A549 (cell line): ENCODE measurements around the gene ATM. TPM values are rescaled to one million over a fixed set of nuclear protein-coding genes. Genes with fewer than 3 reads are reported as not detected.

ENCODE experiments used
- ATAC-seq, 2 experiments: fragments of 200-7000 bp in 1 of 2; fragments of >200 bp in 1 of 2; cut with Nextera tagmentation in 1 of 2; cut with Tn5 transposase in 1 of 2; 3 replicates each; pipeline versions ENCODE4 v1.8.0 to v1.9.1; 2018 to 2020; ENCODE audit warnings: mild to moderate bottlenecking in 1 of 2, moderate library complexity in 1 of 2
- CTCF ChIA-PET: fragments of 300-600 bp; sonication (Branson Sonifier 250); formaldehyde crosslinking; extraction: SDS; loops from one replicate; lab custom pipeline; 2021; ENCODE audit warnings: antibody characterized with exemption, inconsistent platforms; lab: Yijun Ruan, JAX
- POLR2A ChIA-PET: fragments of 350-600 bp; formaldehyde crosslinking; extraction: SDS; loops from one replicate; lab custom pipeline; 2021; ENCODE audit warnings: antibody characterized with exemption, inconsistent platforms; lab: Yijun Ruan, JAX
- DNase-seq, 2 experiments: peaks; one replicate each; pipeline versions ENCODE4 v3.0.0 to v3.0.0-alpha.2; 2011 to 2016; ENCODE audit warnings: low read depth in 1 of 2, low spot score in 1 of 2
- FAIRE-seq: peaks from 2 replicates; lab custom pipeline; 2011; peaks lifted over from hg19 to GRCh38; lab: Jason Lieb, UNC
- H3K27ac ChIP-seq, 2 experiments: fragments of >200 bp; sonication (Bioruptor Twin); formaldehyde crosslinking; 3 replicates each; pipeline ENCODE4 v1.5.1; 2016 to 2017
- H3K4me1 ChIP-seq: fragments of >200 bp; sonication (Bioruptor Twin); formaldehyde crosslinking; 3 replicates; pipeline ENCODE4 v1.6.1; 2016
- H3K4me2 ChIP-seq: fragments of >200 bp; sonication (Bioruptor Twin); formaldehyde crosslinking; 3 replicates; pipeline ENCODE4 v1.6.1; 2016
- H3K4me3 ChIP-seq: fragments of >200 bp; sonication (Bioruptor Twin); formaldehyde crosslinking; 3 replicates; pipeline ENCODE4 v1.5.1; 2016
- H3K9me3 ChIP-seq: fragments of >200 bp; sonication (Bioruptor Twin); formaldehyde crosslinking; 3 replicates; pipeline ENCODE4 v1.6.1; 2016
- CBX2 ChIP-seq: fragments of 200-600 bp; sonication (generic); IDR thresholded peaks from 2 replicates; pipeline ENCODE4 v1.6.1; 2016; ENCODE audit warnings: low read depth, mild to moderate bottlenecking, borderline replicate concordance
- CBX8 ChIP-seq: fragments of 200-600 bp; sonication (generic); IDR thresholded peaks from 2 replicates; pipeline ENCODE4 v1.6.1; 2016
- ESRRA ChIP-seq: fragments of 150-350 bp; IDR thresholded peaks from 2 replicates; pipeline ENCODE4 v1.6.1; 2014; ENCODE audit warnings: mild to moderate bottlenecking, low read length, borderline replicate concordance
- FOSB ChIP-seq: fragments of 250-450 bp; sonication (Bioruptor Pico); IDR thresholded peaks from 2 replicates; pipeline ENCODE4 v1.5.0; 2020; ENCODE audit warnings: mild to moderate bottlenecking, moderate library complexity
- FOXS1 ChIP-seq: fragments of 250-450 bp; sonication (Bioruptor Pico); IDR thresholded peaks from 2 replicates; pipeline ENCODE4 v1.5.0; 2020; ENCODE audit warnings: mild to moderate bottlenecking, moderate library complexity
- HEYL ChIP-seq: fragments of 250-450 bp; sonication (Bioruptor Pico); IDR thresholded peaks from 2 replicates; pipeline ENCODE4 v1.8.0; 2021; ENCODE audit warnings: mild to moderate bottlenecking, moderate library complexity
- HOXB5 ChIP-seq: fragments of 250-450 bp; sonication (Bioruptor Pico); IDR thresholded peaks from 2 replicates; pipeline ENCODE4 v1.5.0; 2020; ENCODE audit warnings: mild to moderate bottlenecking, moderate library complexity
- JUN ChIP-seq, 2 experiments: fragments of >200 bp; sonication (Bioruptor Twin); formaldehyde crosslinking; IDR thresholded peaks; 2 replicates in 1 of 2; 3 replicates in 1 of 2; pipeline ENCODE4 v1.6.1; 2016 to 2017
- MYC ChIP-seq: IDR thresholded peaks from 2 replicates; pipeline ENCODE4 v1.6.1; 2012; ENCODE audit warnings: mild to moderate bottlenecking, inconsistent platforms, low read length, improper control_type of control experiment, borderline replicate concordance
- NPAS2 ChIP-seq: fragments of 250-450 bp; sonication (Bioruptor Pico); IDR thresholded peaks from 2 replicates; pipeline ENCODE4 v1.8.0; 2022; ENCODE audit warnings: mild to moderate bottlenecking, moderate library complexity, borderline replicate concordance
- PHF8 ChIP-seq: fragments of 200-600 bp; sonication (generic); IDR thresholded peaks from 2 replicates; pipeline ENCODE4 v1.6.1; 2016; ENCODE audit warnings: low read depth, mild to moderate bottlenecking, antibody characterized with exemption, moderate library complexity, borderline replicate concordance
- POLR2A ChIP-seq: IDR thresholded peaks from 2 replicates; pipeline ENCODE4 v1.6.1; 2012; ENCODE audit warnings: mild to moderate bottlenecking, low read length
- POLR2AphosphoS2 ChIP-seq: conservative IDR thresholded peaks from 2 replicates; pipeline ENCODE4 v1.6.1; 2012; ENCODE audit warnings: low read length, improper control_type of control experiment, inconsistent platforms
- RAD21 ChIP-seq, 2 experiments: fragments of >200 bp in 1 of 2; sonication (Bioruptor Twin) in 1 of 2; formaldehyde crosslinking in 1 of 2; IDR thresholded peaks in 1 of 2; conservative IDR thresholded peaks in 1 of 2; 2 replicates in 1 of 2; 3 replicates in 1 of 2; pipeline ENCODE4 v1.6.1; 2012 to 2018; ENCODE audit warnings: inconsistent platforms in 1 of 2
- RCOR1 ChIP-seq: fragments of 150-350 bp; IDR thresholded peaks from 2 replicates; pipeline ENCODE4 v1.6.1; 2014; ENCODE audit warnings: antibody characterized with exemption, low read length, low read depth
- SMC3 ChIP-seq: fragments of >200 bp; sonication (Bioruptor Twin); formaldehyde crosslinking; IDR thresholded peaks from 3 replicates; pipeline ENCODE4 v1.6.1; 2018; ENCODE audit warnings: inconsistent platforms
- TFCP2L1 ChIP-seq: fragments of 250-450 bp; sonication (Bioruptor Pico); IDR thresholded peaks from 2 replicates; pipeline ENCODE4 v1.5.0; 2021; ENCODE audit warnings: mild to moderate bottlenecking
- WGBS: methylation state at CpG from one replicate; pipeline ENCODE4 v1.1.6; 2017; ENCODE audit errors: missing lambda C conversion rate; 5-methylcytosine and 5-hydroxymethylcytosine counted together
- polyA minus RNA-seq: library from RNA; depleted of rRNA, polyadenylated mRNA; stranded (reverse); fragments of >200 nt; gene quantifications from 2 replicates; pipeline ENCODE4 v1.2.3, GENCODE V29; 2011; rRNA and poly(A)+ RNA removed
- polyA plus RNA-seq, 4 experiments: library from polyadenylated mRNA; depleted of rRNA in 3 of 4; stranded (reverse); fragments of >200 nt; fragmentation: RNase III in 1 of 4; extraction: RNeasy Plus Mini Kit Qiagen cat#74134 plus additional on column Dnase treatment in 1 of 4; gene quantifications; 2 replicates in 3 of 4; 3 replicates in 1 of 4; pipeline ENCODE4 v1.2.3, GENCODE V29; 2011 to 2017
- TF ChIP-seq, protein P1 (sequence below): fragments of >200 bp; sonication (Bioruptor Twin); formaldehyde crosslinking; IDR thresholded peaks from 3 replicates; pipeline ENCODE4 v1.5.1; 2016
- TF ChIP-seq, protein P2 (sequence below): IDR thresholded peaks from 2 replicates; pipeline ENCODE4 v1.6.1; 2012
- TF ChIP-seq, protein P3 (sequence below): IDR thresholded peaks from 2 replicates; pipeline ENCODE4 v1.6.1; 2012
- TF ChIP-seq, protein P4 (sequence below): IDR thresholded peaks from 2 replicates; pipeline ENCODE4 v1.6.1; 2012; ENCODE audit warnings: low read depth, borderline replicate concordance
- TF ChIP-seq, protein P5 (sequence below): fragments of 150-350 bp; IDR thresholded peaks from 2 replicates; pipeline ENCODE4 v1.6.1; 2014; ENCODE audit warnings: low read depth, mild to moderate bottlenecking, low read length
- TF ChIP-seq, protein P6 (sequence below): fragments of >200 bp; sonication (Bioruptor Twin); formaldehyde crosslinking; IDR thresholded peaks from 3 replicates; pipeline ENCODE4 v1.6.1; 2016
- TF ChIP-seq, protein P7 (sequence below): fragments of 450-650 bp; IDR thresholded peaks from 2 replicates; pipeline ENCODE4 v1.6.1; 2014; ENCODE audit warnings: antibody characterized with exemption

The ATM gene, protein sequence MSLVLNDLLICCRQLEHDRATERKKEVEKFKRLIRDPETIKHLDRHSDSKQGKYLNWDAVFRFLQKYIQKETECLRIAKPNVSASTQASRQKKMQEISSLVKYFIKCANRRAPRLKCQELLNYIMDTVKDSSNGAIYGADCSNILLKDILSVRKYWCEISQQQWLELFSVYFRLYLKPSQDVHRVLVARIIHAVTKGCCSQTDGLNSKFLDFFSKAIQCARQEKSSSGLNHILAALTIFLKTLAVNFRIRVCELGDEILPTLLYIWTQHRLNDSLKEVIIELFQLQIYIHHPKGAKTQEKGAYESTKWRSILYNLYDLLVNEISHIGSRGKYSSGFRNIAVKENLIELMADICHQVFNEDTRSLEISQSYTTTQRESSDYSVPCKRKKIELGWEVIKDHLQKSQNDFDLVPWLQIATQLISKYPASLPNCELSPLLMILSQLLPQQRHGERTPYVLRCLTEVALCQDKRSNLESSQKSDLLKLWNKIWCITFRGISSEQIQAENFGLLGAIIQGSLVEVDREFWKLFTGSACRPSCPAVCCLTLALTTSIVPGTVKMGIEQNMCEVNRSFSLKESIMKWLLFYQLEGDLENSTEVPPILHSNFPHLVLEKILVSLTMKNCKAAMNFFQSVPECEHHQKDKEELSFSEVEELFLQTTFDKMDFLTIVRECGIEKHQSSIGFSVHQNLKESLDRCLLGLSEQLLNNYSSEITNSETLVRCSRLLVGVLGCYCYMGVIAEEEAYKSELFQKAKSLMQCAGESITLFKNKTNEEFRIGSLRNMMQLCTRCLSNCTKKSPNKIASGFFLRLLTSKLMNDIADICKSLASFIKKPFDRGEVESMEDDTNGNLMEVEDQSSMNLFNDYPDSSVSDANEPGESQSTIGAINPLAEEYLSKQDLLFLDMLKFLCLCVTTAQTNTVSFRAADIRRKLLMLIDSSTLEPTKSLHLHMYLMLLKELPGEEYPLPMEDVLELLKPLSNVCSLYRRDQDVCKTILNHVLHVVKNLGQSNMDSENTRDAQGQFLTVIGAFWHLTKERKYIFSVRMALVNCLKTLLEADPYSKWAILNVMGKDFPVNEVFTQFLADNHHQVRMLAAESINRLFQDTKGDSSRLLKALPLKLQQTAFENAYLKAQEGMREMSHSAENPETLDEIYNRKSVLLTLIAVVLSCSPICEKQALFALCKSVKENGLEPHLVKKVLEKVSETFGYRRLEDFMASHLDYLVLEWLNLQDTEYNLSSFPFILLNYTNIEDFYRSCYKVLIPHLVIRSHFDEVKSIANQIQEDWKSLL (N-terminal part only)
- polyA plus RNA-seq (2011; rRNA removed) (30.5 and 40.4 TPM in 2 replicates), polyA plus RNA-seq (2017; fragmentation: RNase III; extraction: RNeasy Plus Mini Kit Qiagen cat#74134 plus additional on column Dnase treatment) (13.5 to 15.6 TPM (median 14.7 TPM) in 3 replicates), polyA minus RNA-seq (56.0 and 81.3 TPM in 2 replicates)
- polyA plus RNA-seq (2012; cell fraction: cytosol; rRNA removed) = 4.3 and 5.0 TPM in 2 replicates
- 8.1 and 12.0 TPM in 2 replicates for polyA plus RNA-seq (2012; cell fraction: nucleus; rRNA removed)

DNA sequence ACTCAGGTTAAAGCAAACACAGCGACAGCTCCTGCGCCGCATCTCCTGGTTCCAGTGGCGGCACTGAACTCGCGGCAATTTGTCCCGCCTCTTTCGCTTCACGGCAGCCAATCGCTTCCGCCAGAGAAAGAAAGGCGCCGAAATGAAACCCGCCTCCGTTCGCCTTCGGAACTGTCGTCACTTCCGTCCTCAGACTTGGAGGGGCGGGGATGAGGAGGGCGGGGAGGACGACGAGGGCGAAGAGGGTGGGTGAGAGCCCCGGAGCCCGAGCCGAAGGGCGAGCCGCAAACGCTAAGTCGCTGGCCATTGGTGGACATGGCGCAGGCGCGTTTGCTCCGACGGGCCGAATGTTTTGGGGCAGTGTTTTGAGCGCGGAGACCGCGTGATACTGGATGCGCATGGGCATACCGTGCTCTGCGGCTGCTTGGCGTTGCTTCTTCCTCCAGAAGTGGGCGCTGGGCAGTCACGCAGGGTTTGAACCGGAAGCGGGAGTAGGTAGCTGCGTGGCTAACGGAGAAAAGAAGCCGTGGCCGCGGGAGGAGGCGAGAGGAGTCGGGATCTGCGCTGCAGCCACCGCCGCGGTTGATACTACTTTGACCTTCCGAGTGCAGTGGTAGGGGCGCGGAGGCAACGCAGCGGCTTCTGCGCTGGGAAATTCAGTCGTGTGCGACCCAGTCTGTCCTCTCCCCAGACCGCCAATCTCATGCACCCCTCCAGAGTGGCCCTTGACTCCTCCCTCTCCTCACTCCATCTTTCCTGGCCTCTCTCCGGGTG lies at the start of gene ATM, which contains the start of gene NPAT:
Gene ATM (plus strand): TSS at position 494 of the 774 bp plus-strand sequence. CDS start 4,558 bp downstream, outside the sequence.
Gene NPAT (minus strand): TSS at position 65 of the 774 bp plus-strand sequence. CDS start 102 bp downstream, outside the sequence.
- POLR2A ChIA-PET = interaction anchor here (0.5 to 0.6 kb wide), 3 partner anchors 30 to 410 kb away, joined by 3 to 4 read pairs (median 3); no protein-coding TSS in a partner anchor
- WGBS = 0% methylated on average over 24 of the region's 70 CpGs
- peak; percentile 75 to 98 for DNase-seq
- peak within 1 kb of the TSS; percentile 78 for H3K4me3 ChIP-seq
- no peaks in the 10 kb centered on the region for H3K9me3 ChIP-seq
- CTCF ChIA-PET = interaction anchor here (0.7 to 2.4 kb wide), 4 partner anchors 9 to 431 kb away, joined by 3 to 9 read pairs (median 7); no protein-coding TSS in a partner anchor
- peak within 1 kb of the TSS; percentile 94 to 96 for H3K27ac ChIP-seq
- no peak for FAIRE-seq
- ATAC-seq = peak; percentile 94 to 96
- peak within 1 kb of the TSS; percentile 82 for H3K4me2 ChIP-seq
- peaks cover 23% of the 10 kb centered on the region; the same call in 2 of the 3 replicates for H3K4me1 ChIP-seq
- TF ChIP-seq, protein P1, sequence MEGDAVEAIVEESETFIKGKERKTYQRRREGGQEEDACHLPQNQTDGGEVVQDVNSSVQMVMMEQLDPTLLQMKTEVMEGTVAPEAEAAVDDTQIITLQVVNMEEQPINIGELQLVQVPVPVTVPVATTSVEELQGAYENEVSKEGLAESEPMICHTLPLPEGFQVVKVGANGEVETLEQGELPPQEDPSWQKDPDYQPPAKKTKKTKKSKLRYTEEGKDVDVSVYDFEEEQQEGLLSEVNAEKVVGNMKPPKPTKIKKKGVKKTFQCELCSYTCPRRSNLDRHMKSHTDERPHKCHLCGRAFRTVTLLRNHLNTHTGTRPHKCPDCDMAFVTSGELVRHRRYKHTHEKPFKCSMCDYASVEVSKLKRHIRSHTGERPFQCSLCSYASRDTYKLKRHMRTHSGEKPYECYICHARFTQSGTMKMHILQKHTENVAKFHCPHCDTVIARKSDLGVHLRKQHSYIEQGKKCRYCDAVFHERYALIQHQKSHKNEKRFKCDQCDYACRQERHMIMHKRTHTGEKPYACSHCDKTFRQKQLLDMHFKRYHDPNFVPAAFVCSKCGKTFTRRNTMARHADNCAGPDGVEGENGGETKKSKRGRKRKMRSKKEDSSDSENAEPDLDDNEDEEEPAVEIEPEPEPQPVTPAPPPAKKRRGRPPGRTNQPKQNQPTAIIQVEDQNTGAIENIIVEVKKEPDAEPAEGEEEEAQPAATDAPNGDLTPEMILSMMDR = peak; percentile 53
- TF ChIP-seq, protein P2, sequence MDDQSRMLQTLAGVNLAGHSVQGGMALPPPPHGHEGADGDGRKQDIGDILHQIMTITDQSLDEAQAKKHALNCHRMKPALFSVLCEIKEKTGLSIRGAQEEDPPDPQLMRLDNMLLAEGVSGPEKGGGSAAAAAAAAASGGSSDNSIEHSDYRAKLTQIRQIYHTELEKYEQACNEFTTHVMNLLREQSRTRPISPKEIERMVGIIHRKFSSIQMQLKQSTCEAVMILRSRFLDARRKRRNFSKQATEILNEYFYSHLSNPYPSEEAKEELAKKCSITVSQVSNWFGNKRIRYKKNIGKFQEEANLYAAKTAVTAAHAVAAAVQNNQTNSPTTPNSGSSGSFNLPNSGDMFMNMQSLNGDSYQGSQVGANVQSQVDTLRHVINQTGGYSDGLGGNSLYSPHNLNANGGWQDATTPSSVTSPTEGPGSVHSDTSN = no peak
- no peak for TF ChIP-seq HEYL (CRISPR knock-in tag)
- TF ChIP-seq FOXS1 (CRISPR knock-in tag) = no peak
- TF ChIP-seq NPAS2 (CRISPR knock-in tag) = no peak
- TF ChIP-seq RAD21 (conservative IDR thresholded peaks at IDR 0.05 in 1 of 2, IDR thresholded peaks at IDR 0.05 in 1 of 2) = peak; percentile 33 to 43; a peak in 3 of 5 replicates
- peak; percentile 84 for TF ChIP-seq MYC
- no peak for TF ChIP-seq POLR2AphosphoS2
- peak; percentile 25; the same call in 1 of the 3 replicates for TF ChIP-seq SMC3
- TF ChIP-seq, protein P3, sequence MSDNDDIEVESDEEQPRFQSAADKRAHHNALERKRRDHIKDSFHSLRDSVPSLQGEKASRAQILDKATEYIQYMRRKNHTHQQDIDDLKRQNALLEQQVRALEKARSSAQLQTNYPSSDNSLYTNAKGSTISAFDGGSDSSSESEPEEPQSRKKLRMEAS = peak; percentile 88
- no peak for TF ChIP-seq RCOR1
- TF ChIP-seq TFCP2L1 (CRISPR knock-in tag) = 0 out of 2 replicates have a peak, but pooled peaks have one; percentile 50
- TF ChIP-seq CBX8 = no peak
- TF ChIP-seq, protein P4, sequence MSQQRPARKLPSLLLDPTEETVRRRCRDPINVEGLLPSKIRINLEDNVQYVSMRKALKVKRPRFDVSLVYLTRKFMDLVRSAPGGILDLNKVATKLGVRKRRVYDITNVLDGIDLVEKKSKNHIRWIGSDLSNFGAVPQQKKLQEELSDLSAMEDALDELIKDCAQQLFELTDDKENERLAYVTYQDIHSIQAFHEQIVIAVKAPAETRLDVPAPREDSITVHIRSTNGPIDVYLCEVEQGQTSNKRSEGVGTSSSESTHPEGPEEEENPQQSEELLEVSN = no peak
- no peak for TF ChIP-seq FOSB (CRISPR knock-in tag)
- TF ChIP-seq, protein P5, sequence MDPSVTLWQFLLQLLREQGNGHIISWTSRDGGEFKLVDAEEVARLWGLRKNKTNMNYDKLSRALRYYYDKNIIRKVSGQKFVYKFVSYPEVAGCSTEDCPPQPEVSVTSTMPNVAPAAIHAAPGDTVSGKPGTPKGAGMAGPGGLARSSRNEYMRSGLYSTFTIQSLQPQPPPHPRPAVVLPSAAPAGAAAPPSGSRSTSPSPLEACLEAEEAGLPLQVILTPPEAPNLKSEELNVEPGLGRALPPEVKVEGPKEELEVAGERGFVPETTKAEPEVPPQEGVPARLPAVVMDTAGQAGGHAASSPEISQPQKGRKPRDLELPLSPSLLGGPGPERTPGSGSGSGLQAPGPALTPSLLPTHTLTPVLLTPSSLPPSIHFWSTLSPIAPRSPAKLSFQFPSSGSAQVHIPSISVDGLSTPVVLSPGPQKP = no peak
- TF ChIP-seq POLR2A = peak; percentile 90
- TF ChIP-seq, protein P6, sequence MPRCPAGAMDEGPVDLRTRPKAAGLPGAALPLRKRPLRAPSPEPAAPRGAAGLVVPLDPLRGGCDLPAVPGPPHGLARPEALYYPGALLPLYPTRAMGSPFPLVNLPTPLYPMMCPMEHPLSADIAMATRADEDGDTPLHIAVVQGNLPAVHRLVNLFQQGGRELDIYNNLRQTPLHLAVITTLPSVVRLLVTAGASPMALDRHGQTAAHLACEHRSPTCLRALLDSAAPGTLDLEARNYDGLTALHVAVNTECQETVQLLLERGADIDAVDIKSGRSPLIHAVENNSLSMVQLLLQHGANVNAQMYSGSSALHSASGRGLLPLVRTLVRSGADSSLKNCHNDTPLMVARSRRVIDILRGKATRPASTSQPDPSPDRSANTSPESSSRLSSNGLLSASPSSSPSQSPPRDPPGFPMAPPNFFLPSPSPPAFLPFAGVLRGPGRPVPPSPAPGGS = 0 out of 3 replicates have a peak, but pooled peaks have one; percentile 44
- TF ChIP-seq, protein P7, sequence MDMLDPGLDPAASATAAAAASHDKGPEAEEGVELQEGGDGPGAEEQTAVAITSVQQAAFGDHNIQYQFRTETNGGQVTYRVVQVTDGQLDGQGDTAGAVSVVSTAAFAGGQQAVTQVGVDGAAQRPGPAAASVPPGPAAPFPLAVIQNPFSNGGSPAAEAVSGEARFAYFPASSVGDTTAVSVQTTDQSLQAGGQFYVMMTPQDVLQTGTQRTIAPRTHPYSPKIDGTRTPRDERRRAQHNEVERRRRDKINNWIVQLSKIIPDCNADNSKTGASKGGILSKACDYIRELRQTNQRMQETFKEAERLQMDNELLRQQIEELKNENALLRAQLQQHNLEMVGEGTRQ = peak; percentile 52
- no peak for TF ChIP-seq CBX2
- no peak for TF ChIP-seq ESRRA
- TF ChIP-seq JUN (IDR thresholded peaks at IDR 0.05) = peak; percentile 58 to 69; a peak in 3 of 5 replicates
- TF ChIP-seq HOXB5 (CRISPR knock-in tag) = no peak
- TF ChIP-seq PHF8 = peak; percentile 67; the same call in 1 of the 2 replicates
